ENCODE data around the gene GPR179. TPM values are rescaled to one million over a fixed set of nuclear protein-coding genes. Genes with fewer than 3 reads are reported as not detected.

Gene GPR179
- polyA plus RNA-seq, 1 donor = 1.4 TPM

Other genes with a start within 250 kb of the GPR179 start
- 12.3 TPM for gene TBC1D3E, start 216.0 kb downstream of the GPR179 start, polyA plus RNA-seq
- gene TBC1D3, start 151.4 kb downstream of the GPR179 start, polyA plus RNA-seq = not detected
- gene MRPL45, start 46.8 kb downstream of the GPR179 start, polyA plus RNA-seq = 54.9 TPM
- 12.4 TPM for gene SOCS7, start 7.9 kb upstream of the GPR179 start, polyA plus RNA-seq
- 23.6 TPM for gene ARHGAP23, start 84.5 kb upstream of the GPR179 start, polyA plus RNA-seq